ENCODE results near the gene PSMA5. TPM values are rescaled to one million over a fixed set of nuclear protein-coding genes. Genes with fewer than 3 reads are reported as not detected.

The PSMA5 gene
- total and polyA plus RNA-seq, 10 of the 15 experiments (the other 5 are each of a cell fraction or from before 2014, with no cell fraction given): 58.7 to 271 (median 187) TPM

GRCh38 chr1:109371341-109371739, 54.9 kb downstream of the PSMA5 start:
- FAIRE-seq (no peak), ATAC-seq (peak; percentile 44), DNase-seq (ENCODE audit: low read depth, low spot score) (no peak)
- Histone ChIP-seq H4K20me1 (ENCODE audit: control insufficient read depth, insufficient read depth) (no peaks in the 10 kb centered on the region), H3K27me3 (replicated peaks in 1 of 2; ENCODE audit: control insufficient read depth in 2 of 2, insufficient read depth in 2 of 2, low read length in 1 of 2) (no peaks in the 10 kb centered on the region), H3K9me3 (replicated peaks; ENCODE audit: control insufficient read depth, insufficient read depth, low read length) (no peaks in the 10 kb centered on the region; the same call in 2 of the 3 replicates), H3K4me3 (no peak overlapping the region), H3K4me1 (ENCODE audit: control insufficient read depth, insufficient read depth, low read length) (peaks cover 9% of the 10 kb centered on the region; the same call in 1 of the 2 replicates), H2AFZ (ENCODE audit: control insufficient read depth, low read depth, low read length) (0 out of 2 replicates have a peak overlapping the region, but pooled peaks have one; percentile 21), H3K27ac (ENCODE audit: control insufficient read depth, insufficient read depth) (no peak overlapping the region), H3K4me2 (ENCODE audit: control insufficient read depth, insufficient read depth) (0 out of 2 replicates have a peak overlapping the region, but pooled peaks have one; percentile 39), H3K9ac (ENCODE audit: control insufficient read depth, insufficient read depth, low read length) (no peak overlapping the region), H3K36me3 (ENCODE audit: control insufficient read depth in 2 of 2, insufficient read depth in 2 of 2, low read length in 1 of 2) (no peaks in the 10 kb centered on the region), H3K79me2 (ENCODE audit: control insufficient read depth, insufficient read depth, low read length) (no peaks in the 10 kb centered on the region)
- ChIA-PET CTCF (interaction anchor here (0.7 to 1.1 kb wide), 2 partner anchors 8 to 13 kb away, joined by 3 read pairs; no protein-coding TSS in a partner anchor), SMC1A (ENCODE audit: uncharacterized antibody, unreplicated experiment) (no interaction called here), RAD21 (ENCODE audit: unreplicated experiment) (interaction anchor here (1.4 kb wide), 1 partner anchor 12 kb away, joined by 3 read pairs; no protein-coding TSS in a partner anchor), POLR2A (no interaction called here)
- TF ChIP-seq HSF1 (IDR thresholded peaks at IDR 0.05; ENCODE audit: low read depth, low read length) (no peak), GABPA (IDR thresholded peaks at IDR 0.05; ENCODE audit: low read depth) (no peak), SMAD1 (IDR thresholded peaks at IDR 0.05; ENCODE audit: low read depth, partially characterized antibody) (no peak), RFX5 (IDR thresholded peaks at IDR 0.05; ENCODE audit: low read depth, low read length) (no peak), ETV6 (conservative IDR thresholded peaks at IDR 0.05 in 1 of 2, IDR thresholded peaks at IDR 0.05 in 1 of 2; ENCODE audit: borderline replicate concordance in 1 of 2, low read depth in 1 of 2) (no peak), BMI1 (IDR thresholded peaks at IDR 0.05; ENCODE audit: borderline replicate concordance) (no peak)
- BruUV-seq (replicated peaks): no TSS peak
- in situ Hi-C loops (cut with MboI) (no loop called here), intact Hi-C loops (cut with micrococcal nuclease; ENCODE audit: unreplicated experiment) (no loop called here)
- WGBS (ENCODE audit: insufficient coverage, insufficient replicate concordance, low lambda C conversion rate, missing lambda C conversion rate): 40% methylated on average over 4 of the region's 4 CpGs
